Neural crest cell (in vitro differentiated cells): ENCODE measurements around the gene MAPT. TPM values are rescaled to one million over a fixed set of nuclear protein-coding genes. Genes with fewer than 3 reads are reported as not detected.
A peak's percentile ranks its signal among the peaks of the same experiment; 100 is the strongest.
"Not testable (repeated sequence)": the region's sequence is repeated elsewhere in the genome, so short reads cannot be mapped to it uniquely, and the experiment has no call there.

ENCODE experiments used
- DNase-seq: peaks from one replicate; pipeline ENCODE4 v3.0.0; 2021; ENCODE audit warnings: low read depth, mixed read lengths, low spot score
- H3K27ac Mint-ChIP-seq: one replicate; pipeline ENCODE4 v1.8.0; 2021; ENCODE audit warnings: mild to moderate bottlenecking, mixed read lengths; ENCODE audit not compliant: unreplicated experiment
- H3K27me3 Mint-ChIP-seq: 2 replicates; pipeline ENCODE4 v1.8.0; 2021; ENCODE audit warnings: low read depth, mild to moderate bottlenecking, mixed read lengths
- H3K36me3 Mint-ChIP-seq: 2 replicates; pipeline ENCODE4 v1.8.0; 2021; ENCODE audit warnings: low read depth, mild to moderate bottlenecking, mixed read lengths
- H3K4me1 Mint-ChIP-seq: 2 replicates; pipeline ENCODE4 v1.8.0; 2021; ENCODE audit warnings: mixed read lengths
- H3K4me3 Mint-ChIP-seq: one replicate; pipeline ENCODE4 v1.8.0; 2021; ENCODE audit warnings: mild to moderate bottlenecking, mixed read lengths
- H3K9me3 Mint-ChIP-seq: 2 replicates; pipeline ENCODE4 v1.8.0; 2021; ENCODE audit warnings: mixed read lengths
- CTCF ChIP-seq: fragments of 200-600 bp; sonication (generic); conservative IDR thresholded peaks from 2 replicates; pipeline ENCODE4 v1.5.0; 2021; ENCODE audit warnings: antibody characterized with exemption, mild to moderate bottlenecking
- total RNA-seq: library from RNA; stranded (reverse); gene quantifications from 2 replicates; pipeline ENCODE4 v1.2.1, GENCODE V29; 2021

Gene MAPT
- total RNA-seq, 1 donor from 2014 or later, result 9.5 TPM

- H3K27me3 Mint-ChIP-seq, result no peaks in the 10 kb centered on the region
- no peak overlapping the region for H3K4me3 Mint-ChIP-seq
- H3K27ac Mint-ChIP-seq, result no peak overlapping the region
- no peak for TF ChIP-seq CTCF
- H3K36me3 Mint-ChIP-seq, result no peaks in the 10 kb centered on the region
- no peaks in the 10 kb centered on the region for H3K9me3 Mint-ChIP-seq
- DNase-seq, result no peak
- no peaks in the 10 kb centered on the region for H3K4me1 Mint-ChIP-seq
Measured at GRCh38 chr17:46000757-46001156, 106.4 kb downstream of the MAPT start.

DNA sequence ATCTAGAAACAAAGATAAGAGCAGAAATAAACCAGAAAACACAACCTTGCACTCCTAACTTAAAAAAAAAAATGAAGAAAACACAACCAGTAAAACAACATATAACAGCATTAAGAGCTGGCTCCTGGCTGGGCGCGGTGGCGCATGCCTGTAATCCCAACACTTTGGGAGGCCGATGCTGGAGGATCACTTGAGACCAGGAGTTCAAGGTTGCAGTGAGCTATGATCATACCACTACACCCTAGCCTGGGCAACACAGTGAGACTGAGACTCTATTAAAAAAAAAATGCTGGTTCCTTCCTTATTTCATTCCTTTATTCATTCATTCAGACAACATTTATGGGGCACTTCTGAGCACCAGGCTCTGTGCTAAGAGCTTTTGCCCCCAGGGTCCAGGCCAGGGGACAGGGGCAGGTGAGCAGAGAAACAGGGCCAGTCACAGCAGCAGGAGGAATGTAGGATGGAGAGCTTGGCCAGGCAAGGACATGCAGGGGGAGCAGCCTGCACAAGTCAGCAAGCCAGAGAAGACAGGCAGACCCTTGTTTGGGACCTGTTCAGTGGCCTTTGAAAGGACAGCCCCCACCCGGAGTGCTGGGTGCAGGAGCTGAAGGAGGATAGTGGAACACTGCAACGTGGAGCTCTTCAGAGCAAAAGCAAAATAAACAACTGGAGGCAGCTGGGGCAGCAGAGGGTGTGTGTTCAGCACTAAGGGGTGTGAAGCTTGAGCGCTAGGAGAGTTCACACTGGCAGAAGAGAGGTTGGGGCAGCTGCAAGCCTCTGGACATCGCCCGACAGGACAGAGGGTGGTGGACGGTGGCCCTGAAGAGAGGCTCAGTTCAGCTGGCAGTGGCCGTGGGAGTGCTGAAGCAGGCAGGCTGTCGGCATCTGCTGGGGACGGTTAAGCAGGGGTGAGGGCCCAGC lies 107.3 kb downstream of the MAPT start:
- DNase-seq, result no peak
- H3K4me1 Mint-ChIP-seq, result no peaks in the 10 kb centered on the region
- H3K27me3 Mint-ChIP-seq, result no peaks in the 10 kb centered on the region
- no peak overlapping the region for H3K4me3 Mint-ChIP-seq
- peaks cover 2% of the 10 kb centered on the region for H3K9me3 Mint-ChIP-seq
- H3K36me3 Mint-ChIP-seq, result no peaks in the 10 kb centered on the region
- H3K27ac Mint-ChIP-seq, result no peak overlapping the region
- TF ChIP-seq CTCF, result no peak

- Mint-ChIP-seq H3K9me3 (peaks cover 2% of the 10 kb centered on the region), H3K4me1 (no peaks in the 10 kb centered on the region), H3K27me3 (no peaks in the 10 kb centered on the region), H3K27ac (no peak overlapping the region), H3K4me3 (no peak overlapping the region), H3K36me3 (no peaks in the 10 kb centered on the region)
- TF ChIP-seq CTCF, result peak; percentile 93
- peak; percentile 78 for DNase-seq
Measured at GRCh38 chr17:46002311-46002972, 108.1 kb downstream of the MAPT start.

- Mint-ChIP-seq H3K4me1 (no peaks in the 10 kb centered on the region), H3K36me3 (no peaks in the 10 kb centered on the region), H3K4me3 (no peak overlapping the region), H3K27me3 (no peaks in the 10 kb centered on the region), H3K9me3 (peaks cover 2% of the 10 kb centered on the region), H3K27ac (no peak overlapping the region)
- DNase-seq, result no peak
- no peak for TF ChIP-seq CTCF
Measured at GRCh38 chr17:46002973-46003316, 108.6 kb downstream of the MAPT start.

DNA sequence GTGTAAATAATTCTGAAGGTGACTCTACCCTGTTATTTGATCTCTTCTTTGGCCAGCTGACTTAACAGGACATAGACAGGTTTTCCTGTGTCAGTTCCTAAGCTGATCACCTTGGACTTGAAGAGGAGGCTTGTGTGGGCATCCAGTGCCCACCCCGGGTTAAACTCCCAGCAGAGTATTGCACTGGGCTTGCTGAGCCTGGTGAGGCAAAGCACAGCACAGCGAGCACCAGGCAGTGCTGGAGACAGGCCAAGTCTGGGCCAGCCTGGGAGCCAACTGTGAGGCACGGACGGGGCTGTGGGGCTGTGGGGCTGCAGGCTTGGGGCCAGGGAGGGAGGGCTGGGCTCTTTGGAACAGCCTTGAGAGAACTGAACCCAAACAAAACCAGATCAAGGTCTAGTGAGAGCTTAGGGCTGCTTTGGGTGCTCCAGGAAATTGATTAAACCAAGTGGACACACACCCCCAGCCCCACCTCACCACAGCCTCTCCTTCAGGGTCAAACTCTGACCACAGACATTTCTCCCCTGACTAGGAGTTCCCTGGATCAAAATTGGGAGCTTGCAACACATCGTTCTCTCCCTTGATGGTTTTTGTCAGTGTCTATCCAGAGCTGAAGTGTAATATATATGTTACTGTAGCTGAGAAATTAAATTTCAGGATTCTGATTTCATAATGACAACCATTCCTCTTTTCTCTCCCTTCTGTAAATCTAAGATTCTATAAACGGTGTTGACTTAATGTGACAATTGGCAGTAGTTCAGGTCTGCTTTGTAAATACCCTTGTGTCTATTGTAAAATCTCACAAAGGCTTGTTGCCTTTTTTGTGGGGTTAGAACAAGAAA lies 109.8 kb downstream of the MAPT start:
- Mint-ChIP-seq H3K36me3 (no peaks in the 10 kb centered on the region), H3K4me1 (peaks cover 3% of the 10 kb centered on the region), H3K4me3 (no peak overlapping the region), H3K9me3 (peaks cover 2% of the 10 kb centered on the region), H3K27me3 (no peaks in the 10 kb centered on the region), H3K27ac (no peak overlapping the region)
- DNase-seq, result no peak
- no peak for TF ChIP-seq CTCF

- DNase-seq, H3K4me3 Mint-ChIP-seq, H3K4me1 Mint-ChIP-seq, H3K9me3 Mint-ChIP-seq, H3K36me3 Mint-ChIP-seq, H3K27me3 Mint-ChIP-seq, H3K27ac Mint-ChIP-seq: not testable (repeated sequence)
Measured at GRCh38 chr17:46006082-46006481, 111.7 kb downstream of the MAPT start.
